ENCODE data around the gene MORF4L2. TPM values are rescaled to one million over a fixed set of nuclear protein-coding genes. Genes with fewer than 3 reads are reported as not detected.

The MORF4L2 gene
- total RNA-seq = 133 TPM

GRCh38 chrX:103686199-103687072 is at the start of gene MORF4L2:
TSS of gene MORF4L2 (minus strand) at chrX:103686699. CDS start at chrX:103677027, 9,672 bp downstream.
- peak; percentile 89 for DNase-seq (ENCODE audit: low spot score)
- peak; percentile 84 for ATAC-seq

- ATAC-seq (no peak), DNase-seq (ENCODE audit: low spot score) (no peak)
Observed at GRCh38 chrX:103734125-103734760, 47.7 kb upstream of the MORF4L2 start.

DNA sequence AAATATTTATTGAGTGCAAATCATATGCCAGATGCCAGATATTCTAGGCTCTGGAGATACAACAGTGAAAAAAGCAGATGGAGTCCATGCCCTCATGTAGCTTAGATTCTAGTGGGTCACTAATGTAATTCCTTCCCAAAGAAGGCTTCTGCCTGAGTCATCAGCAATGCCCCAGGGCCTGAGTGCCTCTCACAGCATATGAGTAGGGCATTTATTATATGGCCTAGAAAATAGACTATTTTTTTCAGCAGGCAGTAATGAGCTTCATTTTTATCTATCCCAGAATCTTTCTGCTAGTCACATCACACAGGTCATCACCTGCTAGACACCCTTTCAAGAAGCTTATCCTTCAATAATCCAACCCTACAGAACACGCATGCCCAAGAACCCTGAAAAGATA is 46.5 kb upstream of the MORF4L2 start:
- no peak for ATAC-seq

GRCh38 chrX:103730796-103731493 is 44.4 kb upstream of the MORF4L2 start:
- no peak for DNase-seq (ENCODE audit: low spot score)
- no peak for ATAC-seq

More for the DNA sequence above, 46.5 kb upstream of the MORF4L2 start:
- no peak for DNase-seq (ENCODE audit: low spot score)

- DNase-seq (ENCODE audit: low spot score) (no peak), ATAC-seq (no peak)
Observed at GRCh38 chrX:103730147-103730795, 43.8 kb upstream of the MORF4L2 start.

GRCh38 chrX:103729015-103729414 is 42.5 kb upstream of the MORF4L2 start:
- ATAC-seq = no peak

DNA sequence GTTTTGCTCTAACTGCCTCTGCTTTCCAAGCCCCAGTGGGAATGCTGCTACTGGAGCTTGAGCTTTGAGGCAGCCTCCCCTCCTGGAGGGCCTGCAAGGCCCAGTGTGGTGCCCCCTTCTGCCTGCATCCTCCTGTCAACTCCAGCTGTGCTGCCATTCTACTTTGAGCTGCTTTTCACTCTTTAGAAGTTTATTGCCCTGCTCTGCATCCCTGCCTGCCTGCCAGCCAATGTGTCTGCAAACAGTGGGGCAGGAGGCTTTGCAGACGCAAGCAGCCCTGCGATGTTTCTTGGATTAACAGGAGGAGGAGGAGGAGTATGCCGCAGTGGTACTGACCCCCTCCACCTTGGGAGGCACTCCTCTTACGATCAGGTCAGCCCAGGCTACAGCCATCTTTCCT is 40.6 kb upstream of the MORF4L2 start:
- no peak for ATAC-seq
- DNase-seq (ENCODE audit: low spot score) = no peak

More at GRCh38 chrX:103729015-103729414, 42.5 kb upstream of the MORF4L2 start:
- no peak for DNase-seq (ENCODE audit: low spot score)

DNA sequence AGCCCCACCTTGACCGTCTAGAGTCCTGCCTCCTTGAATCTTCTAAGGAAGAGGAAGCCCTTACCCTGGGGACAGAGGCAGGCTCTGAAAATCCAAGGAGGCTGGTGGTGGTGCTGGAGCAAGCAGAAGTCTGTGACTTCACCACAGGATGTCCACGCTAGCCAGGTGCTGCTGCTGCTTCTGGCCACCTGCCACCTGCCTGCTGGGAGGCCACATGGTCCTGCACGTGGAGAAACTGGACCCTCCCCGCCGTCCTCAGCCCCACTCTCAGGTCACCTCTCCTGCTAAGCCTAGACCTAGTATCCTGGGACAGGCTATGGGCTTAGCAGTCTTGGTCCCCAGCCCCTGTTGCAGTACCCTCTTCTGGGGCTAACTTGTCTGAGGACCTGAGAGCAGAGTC is 40.0 kb upstream of the MORF4L2 start:
- no peak for ATAC-seq
- no peak for DNase-seq (ENCODE audit: low spot score)

- ATAC-seq = no peak
Observed at GRCh38 chrX:103722505-103722904, 36.0 kb upstream of the MORF4L2 start.

DNA sequence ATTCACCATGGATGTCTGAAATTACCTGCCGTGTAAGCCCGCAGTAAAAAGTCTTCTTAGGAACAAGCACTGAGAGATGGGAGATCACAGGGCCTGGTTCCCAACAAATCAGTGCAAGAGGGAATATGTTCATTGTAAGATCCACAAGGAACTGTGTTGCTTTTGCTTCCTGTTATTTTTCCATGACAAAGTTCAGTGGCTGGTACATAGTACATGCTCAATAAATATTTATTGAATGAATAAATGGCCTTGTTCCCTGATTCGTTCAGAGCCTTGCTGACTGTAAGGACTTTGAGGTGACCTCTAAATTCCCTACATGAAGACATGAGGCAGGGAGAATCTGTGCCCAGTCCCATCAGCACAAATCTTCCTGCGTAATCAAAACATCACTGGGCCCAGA is 31.6 kb upstream of the MORF4L2 start:
- ATAC-seq (no peak), DNase-seq (ENCODE audit: low spot score) (no peak)

More at GRCh38 chrX:103722505-103722904, 36.0 kb upstream of the MORF4L2 start:
- no peak for DNase-seq (ENCODE audit: low spot score)

- ATAC-seq (no peak), DNase-seq (ENCODE audit: low spot score) (no peak)
Observed at GRCh38 chrX:103716962-103717361, 30.5 kb upstream of the MORF4L2 start.

DNA sequence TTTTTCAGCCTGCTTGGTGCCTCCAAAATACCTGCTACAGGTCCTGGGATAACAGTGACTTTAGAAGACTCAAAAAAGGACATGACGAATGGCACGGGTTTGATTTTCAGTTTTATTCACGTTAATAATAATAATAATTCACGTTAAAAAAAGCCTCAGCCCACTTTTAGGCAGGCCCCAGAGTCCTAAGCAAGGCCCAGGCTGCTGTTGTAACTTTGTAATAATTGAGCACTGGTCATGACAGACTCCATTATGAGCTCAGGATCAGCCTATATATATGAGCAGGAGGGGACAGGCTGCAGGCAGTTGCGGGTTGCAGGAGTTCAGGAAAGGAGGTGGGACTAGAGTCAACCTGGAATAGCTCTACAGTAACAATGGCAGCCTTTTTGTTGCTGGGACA is 24.1 kb upstream of the MORF4L2 start, which contains the start of gene TMEM31:
Gene TMEM31 (plus strand): TSS at position 301 of the 400 bp plus-strand sequence. CDS start 1,350 bp downstream, outside the sequence.
- DNase-seq (ENCODE audit: low spot score) (no peak), ATAC-seq (no peak)

DNA sequence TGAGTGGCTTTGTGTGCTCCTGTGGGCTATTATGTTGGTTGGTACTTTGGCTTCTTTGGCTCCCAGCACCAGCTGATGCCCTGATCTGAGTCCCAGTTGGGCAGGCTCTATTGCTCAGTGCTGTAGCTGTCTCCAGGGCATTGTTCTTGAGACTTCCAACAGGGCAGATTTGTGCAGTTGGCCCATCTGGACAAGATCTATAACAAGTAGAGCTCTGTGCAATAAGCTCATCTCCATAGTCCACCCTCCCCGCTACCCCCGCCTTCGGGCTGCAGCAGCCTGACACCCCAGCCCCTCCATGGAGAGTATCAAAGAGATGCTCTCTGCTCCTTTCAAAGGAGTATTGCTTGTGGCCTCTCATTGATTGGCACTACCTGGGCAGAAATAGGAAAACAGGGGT is 18.4 kb upstream of the MORF4L2 start:
- DNase-seq (ENCODE audit: low spot score) (no peak), ATAC-seq (no peak)

GRCh38 chrX:103699243-103699642 is 12.7 kb upstream of the MORF4L2 start:
- no peak for DNase-seq (ENCODE audit: low spot score)
- ATAC-seq = no peak

DNA sequence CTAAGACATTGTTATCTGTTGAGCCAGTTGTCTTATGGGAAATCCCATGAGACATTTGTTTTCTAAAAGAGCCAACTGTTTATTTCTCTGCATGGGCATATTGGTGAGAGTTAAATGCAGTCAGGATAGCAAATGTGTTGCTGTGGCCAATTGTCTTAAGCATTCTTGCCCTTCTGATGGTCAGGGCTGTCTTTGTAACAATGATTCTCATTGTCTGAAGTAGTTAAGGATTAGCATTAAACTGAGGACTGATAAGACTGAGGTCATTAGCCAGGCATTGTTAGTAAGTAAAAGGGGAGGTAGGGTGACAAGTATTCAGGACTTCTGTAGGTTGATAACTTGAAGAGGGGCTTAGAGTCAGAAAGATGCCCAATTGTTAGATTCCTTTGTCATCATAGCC is 11.2 kb upstream of the MORF4L2 start:
- ATAC-seq (no peak), DNase-seq (ENCODE audit: low spot score) (no peak)

- ATAC-seq (no peak), DNase-seq (ENCODE audit: low spot score) (no peak)
Observed at GRCh38 chrX:103691059-103691458, 4.6 kb upstream of the MORF4L2 start.

DNA sequence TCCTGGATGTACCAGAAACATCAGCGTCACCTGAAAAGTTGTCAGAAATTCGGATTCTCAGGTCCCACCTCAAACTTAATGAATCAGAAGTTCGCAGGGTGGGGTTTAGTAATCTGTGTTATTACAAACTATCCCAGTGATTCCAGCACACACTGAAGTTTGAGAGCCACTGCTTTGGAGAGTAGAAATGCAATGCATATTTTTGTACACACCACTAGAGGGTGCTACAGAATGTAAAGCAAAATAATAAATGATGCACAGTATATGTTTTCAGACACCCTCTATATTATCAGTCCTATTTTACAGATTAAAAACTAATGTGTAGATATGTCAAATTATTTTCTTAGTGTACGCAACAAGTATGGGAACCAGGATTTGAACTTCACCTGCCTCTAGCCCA is 2.4 kb upstream of the MORF4L2 start:
- DNase-seq (ENCODE audit: low spot score) = no peak
- no peak for ATAC-seq

DNA sequence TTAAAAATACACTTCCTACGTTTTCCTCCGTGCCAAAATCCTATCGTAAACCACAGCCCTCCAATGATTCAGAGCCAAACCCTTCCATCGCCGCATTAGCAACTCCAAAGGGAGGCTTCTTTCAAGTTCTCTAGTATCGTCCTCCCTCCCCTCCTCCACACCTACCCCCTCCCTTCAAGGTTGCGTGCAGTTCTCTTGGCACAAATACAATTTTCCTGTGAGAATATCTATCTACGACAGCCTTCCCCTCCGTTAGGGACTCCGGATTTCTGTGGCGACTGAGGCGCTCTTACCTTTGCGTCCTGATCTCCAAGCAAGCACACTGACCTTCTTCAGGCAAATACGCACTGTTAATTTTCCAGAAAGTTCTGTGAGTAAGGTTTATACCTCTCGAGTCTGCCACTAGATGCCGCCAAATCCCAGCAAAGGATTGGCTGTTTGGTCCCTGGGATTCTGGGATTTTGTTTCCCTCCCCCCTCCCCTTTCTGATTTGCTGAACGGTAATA is 1.2 kb upstream of the MORF4L2 start:
- ATAC-seq = peak; percentile 40
- DNase-seq (ENCODE audit: low spot score) = peak; percentile 57

DNA sequence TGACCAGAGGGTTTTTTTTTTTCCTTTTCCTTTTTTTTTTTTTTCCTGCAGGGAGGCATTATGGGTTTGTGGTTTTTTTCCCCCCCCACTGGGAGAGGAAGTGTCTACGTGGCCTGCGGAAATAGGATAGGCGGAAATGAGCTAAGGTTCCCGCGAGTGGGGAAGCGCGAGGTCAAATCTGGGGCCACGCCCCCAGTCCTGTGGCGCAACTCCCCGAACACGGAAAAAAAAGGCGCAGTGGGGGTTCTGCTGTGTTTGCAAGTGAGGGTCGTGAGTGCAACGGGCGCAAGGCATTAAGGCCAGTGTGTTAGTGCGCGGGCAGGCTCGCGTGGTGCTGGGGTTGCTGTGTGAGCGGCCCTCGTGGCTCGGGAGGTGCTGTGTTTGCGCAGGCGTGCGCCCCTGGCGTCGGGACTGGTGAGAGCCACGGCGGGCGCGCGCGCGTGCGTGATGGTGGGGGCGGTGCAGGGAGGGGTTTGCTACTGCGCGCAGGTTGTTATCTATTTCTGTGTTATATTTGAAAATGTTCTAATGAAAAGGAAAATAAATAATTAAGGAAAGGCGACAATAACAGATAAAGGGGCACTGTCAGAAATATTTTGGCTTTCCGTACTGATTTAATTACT is 685 bp upstream of the MORF4L2 start:
- peak; percentile 84 for ATAC-seq
- peak; percentile 87 for DNase-seq (ENCODE audit: low spot score)

DNA sequence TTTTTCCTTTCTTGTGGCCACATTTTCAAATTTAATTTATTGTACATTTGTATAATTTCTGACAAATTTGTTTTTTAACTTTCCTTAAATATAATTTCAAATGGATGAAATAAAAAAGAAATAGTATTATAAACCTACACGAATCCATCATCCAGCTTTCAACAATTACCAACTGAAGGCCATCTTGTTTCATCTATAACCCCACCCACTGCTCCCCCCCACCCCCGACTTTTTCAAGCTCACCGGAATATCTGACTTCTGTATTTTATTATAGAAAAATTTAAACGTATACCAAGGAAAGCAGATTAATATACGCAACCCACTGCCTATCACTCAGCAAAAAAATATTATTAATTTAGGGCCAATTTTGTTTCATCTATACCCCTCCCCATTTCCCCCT is 1.1 kb downstream of the MORF4L2 start:
- DNase-seq (ENCODE audit: low spot score) (no peak), ATAC-seq (no peak)
